Type B pancreatic cell (in vitro differentiated cells): Measurements from ENCODE around the gene ABI3BP. TPM values are rescaled to one million over a fixed set of nuclear protein-coding genes. Genes with fewer than 3 reads are reported as not detected.

Source experiments
- DNase-seq: peaks from one replicate; pipeline ENCODE4 v3.0.0; 2021; ENCODE audit warnings: mixed read lengths; ENCODE audit not compliant: unreplicated experiment; ENCODE audit errors: extremely low spot score
- H3K27ac Mint-ChIP-seq: 2 replicates; pipeline ENCODE4 v1.8.0; 2021; ENCODE audit warnings: mild to moderate bottlenecking, mixed read lengths
- H3K27me3 Mint-ChIP-seq: 2 replicates; pipeline ENCODE4 v1.8.0; 2021; ENCODE audit warnings: mixed read lengths
- H3K36me3 Mint-ChIP-seq: 2 replicates; pipeline ENCODE4 v1.8.0; 2021; ENCODE audit warnings: mixed read lengths
- H3K4me1 Mint-ChIP-seq: one replicate; pipeline ENCODE4 v1.8.0; 2021; ENCODE audit warnings: mixed read lengths; ENCODE audit not compliant: unreplicated experiment
- H3K4me3 Mint-ChIP-seq: 2 replicates; pipeline ENCODE4 v1.8.0; 2021; ENCODE audit warnings: mild to moderate bottlenecking, mixed read lengths
- H3K9me3 Mint-ChIP-seq: 2 replicates; pipeline ENCODE4 v1.8.0; 2021; ENCODE audit warnings: mixed read lengths
- total RNA-seq: library from RNA; stranded (reverse); gene quantifications from 2 replicates; pipeline ENCODE4 v1.2.1, GENCODE V29; 2021; ENCODE audit warnings: low replicate concordance
- TF ChIP-seq, protein P1 (sequence below): fragments of 200-600 bp; sonication (generic); conservative IDR thresholded peaks from 2 replicates; pipeline ENCODE4 v1.5.0; 2021; ENCODE audit warnings: antibody characterized with exemption, mild to moderate bottlenecking

ABI3BP gene
- total RNA-seq, 1 donor from 2014 or later: 7.3 TPM

DNA sequence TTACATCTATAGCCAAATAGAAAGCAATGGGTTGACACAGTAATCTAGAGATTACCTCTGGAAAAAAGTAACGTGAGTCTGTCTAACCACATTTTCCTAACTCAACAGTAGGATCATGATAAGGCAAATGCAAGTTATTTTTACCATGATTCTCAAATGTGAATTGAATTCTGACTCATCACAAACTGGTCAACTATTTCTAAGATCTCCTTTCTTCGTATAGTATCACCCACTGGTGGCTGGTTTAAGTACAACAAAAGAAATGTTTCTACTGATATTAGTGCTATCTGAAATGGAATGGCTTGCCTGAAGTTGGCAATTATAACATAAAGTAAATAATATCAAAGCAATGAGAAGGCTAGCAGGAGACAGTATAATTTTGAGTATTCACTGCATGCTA, 102.2 kb downstream of the ABI3BP start:
- Mint-ChIP-seq H3K27me3 (peaks cover 3% of the 10 kb centered on the region), H3K36me3 (no peaks in the 10 kb centered on the region), H3K9me3 (peaks cover 6% of the 10 kb centered on the region), H3K4me3 (no peak overlapping the region), H3K27ac (no peak overlapping the region), H3K4me1 (no peaks in the 10 kb centered on the region)
- DNase-seq: no peak
- TF ChIP-seq, protein P1, sequence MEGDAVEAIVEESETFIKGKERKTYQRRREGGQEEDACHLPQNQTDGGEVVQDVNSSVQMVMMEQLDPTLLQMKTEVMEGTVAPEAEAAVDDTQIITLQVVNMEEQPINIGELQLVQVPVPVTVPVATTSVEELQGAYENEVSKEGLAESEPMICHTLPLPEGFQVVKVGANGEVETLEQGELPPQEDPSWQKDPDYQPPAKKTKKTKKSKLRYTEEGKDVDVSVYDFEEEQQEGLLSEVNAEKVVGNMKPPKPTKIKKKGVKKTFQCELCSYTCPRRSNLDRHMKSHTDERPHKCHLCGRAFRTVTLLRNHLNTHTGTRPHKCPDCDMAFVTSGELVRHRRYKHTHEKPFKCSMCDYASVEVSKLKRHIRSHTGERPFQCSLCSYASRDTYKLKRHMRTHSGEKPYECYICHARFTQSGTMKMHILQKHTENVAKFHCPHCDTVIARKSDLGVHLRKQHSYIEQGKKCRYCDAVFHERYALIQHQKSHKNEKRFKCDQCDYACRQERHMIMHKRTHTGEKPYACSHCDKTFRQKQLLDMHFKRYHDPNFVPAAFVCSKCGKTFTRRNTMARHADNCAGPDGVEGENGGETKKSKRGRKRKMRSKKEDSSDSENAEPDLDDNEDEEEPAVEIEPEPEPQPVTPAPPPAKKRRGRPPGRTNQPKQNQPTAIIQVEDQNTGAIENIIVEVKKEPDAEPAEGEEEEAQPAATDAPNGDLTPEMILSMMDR: no peak

DNA sequence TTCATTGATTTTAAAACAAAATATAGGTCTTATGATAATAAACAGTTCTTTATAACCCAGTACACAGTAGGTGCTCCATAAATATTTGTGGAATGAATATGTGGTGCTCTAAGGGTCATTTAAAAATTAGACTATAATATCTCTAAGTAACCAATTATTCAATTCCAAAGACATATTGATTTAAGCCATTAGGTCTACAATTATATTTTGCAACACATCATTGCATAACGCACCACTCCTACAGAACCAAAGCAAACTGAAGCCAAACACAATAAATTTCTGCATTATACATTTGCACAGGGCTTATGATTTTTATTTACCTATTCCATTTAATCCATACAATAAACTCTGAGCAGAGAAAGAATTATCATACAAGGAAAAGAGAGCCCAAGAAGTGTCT, 104.3 kb downstream of the ABI3BP start:
- H3K27ac Mint-ChIP-seq: no peak overlapping the region
- peaks cover 4% of the 10 kb centered on the region for H3K9me3 Mint-ChIP-seq
- no peak overlapping the region for H3K4me3 Mint-ChIP-seq
- no peaks in the 10 kb centered on the region for H3K36me3 Mint-ChIP-seq
- H3K4me1 Mint-ChIP-seq: no peaks in the 10 kb centered on the region
- no peak for DNase-seq
- TF ChIP-seq, protein P1: no peak
- peaks cover 3% of the 10 kb centered on the region for H3K27me3 Mint-ChIP-seq

DNA sequence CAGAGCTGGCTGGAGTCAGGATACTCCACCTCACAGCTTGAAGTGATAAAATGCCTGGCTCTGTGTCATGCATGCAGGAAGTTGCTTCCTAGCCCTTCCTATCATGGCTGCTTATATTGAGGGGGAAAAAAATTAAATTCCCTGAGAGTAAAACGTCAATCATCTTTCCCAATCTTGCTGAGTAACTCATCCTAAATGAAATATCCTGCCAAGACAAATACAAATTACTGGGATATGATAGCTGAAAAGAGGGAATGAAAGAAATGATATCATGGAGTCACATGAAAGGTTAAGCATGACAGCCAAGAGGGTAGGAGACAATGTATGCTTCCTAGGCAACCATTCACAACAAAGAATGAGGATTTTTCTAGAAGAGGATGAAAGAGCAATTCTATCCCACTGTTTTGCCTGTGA, 110.6 kb downstream of the ABI3BP start:
- Mint-ChIP-seq H3K4me3 (no peak overlapping the region), H3K27ac (no peak overlapping the region), H3K36me3 (no peaks in the 10 kb centered on the region), H3K9me3 (no peaks in the 10 kb centered on the region), H3K27me3 (no peaks in the 10 kb centered on the region), H3K4me1 (no peaks in the 10 kb centered on the region)
- no peak for DNase-seq
- TF ChIP-seq, protein P1: no peak

DNA sequence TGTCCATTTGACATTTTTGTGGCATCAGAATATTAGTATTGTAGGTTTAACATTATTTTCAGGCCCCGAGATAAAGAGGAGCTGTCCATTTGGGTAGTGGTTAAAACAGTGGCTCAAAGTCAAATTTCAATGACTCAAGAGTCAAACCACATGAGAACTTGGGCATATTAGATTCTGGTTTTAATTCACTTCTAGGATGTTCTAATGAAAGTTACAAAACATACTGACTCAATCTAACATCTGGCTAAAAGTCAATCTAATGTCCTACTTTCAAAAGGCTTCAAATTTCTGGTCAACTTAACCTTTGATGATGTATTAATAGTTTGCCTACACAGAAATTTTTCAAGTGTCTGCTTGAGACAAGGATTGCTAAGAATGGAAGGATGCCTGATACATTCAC, 112.4 kb downstream of the ABI3BP start:
- H3K4me3 Mint-ChIP-seq: no peak overlapping the region
- H3K9me3 Mint-ChIP-seq: no peaks in the 10 kb centered on the region
- DNase-seq: no peak
- H3K36me3 Mint-ChIP-seq: no peaks in the 10 kb centered on the region
- H3K27ac Mint-ChIP-seq: no peak overlapping the region
- TF ChIP-seq, protein P1: no peak
- no peaks in the 10 kb centered on the region for H3K4me1 Mint-ChIP-seq
- no peaks in the 10 kb centered on the region for H3K27me3 Mint-ChIP-seq

DNA sequence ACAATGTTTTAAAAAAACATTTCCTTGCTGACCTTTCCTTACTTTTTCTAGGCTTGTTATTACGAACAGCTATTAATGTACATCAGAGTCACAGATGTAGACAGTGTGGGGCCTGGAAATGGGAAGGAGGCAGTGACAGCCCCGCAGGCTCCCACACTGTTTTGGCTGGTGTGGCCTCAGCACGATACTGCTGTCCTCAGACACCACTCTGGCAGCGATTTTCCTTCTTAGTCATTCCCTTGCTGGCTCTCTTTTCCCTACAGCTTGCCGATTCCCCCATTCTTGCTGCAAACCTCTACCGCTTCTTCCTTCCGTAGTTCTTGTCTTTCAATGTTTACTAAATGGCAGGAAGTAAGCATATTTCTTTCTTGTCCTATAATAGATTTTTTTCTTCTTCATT, 113.1 kb downstream of the ABI3BP start:
- TF ChIP-seq, protein P1: no peak
- H3K4me3 Mint-ChIP-seq: no peak overlapping the region
- H3K4me1 Mint-ChIP-seq: no peaks in the 10 kb centered on the region
- no peaks in the 10 kb centered on the region for H3K9me3 Mint-ChIP-seq
- no peak for DNase-seq
- no peaks in the 10 kb centered on the region for H3K36me3 Mint-ChIP-seq
- H3K27ac Mint-ChIP-seq: no peak overlapping the region
- no peaks in the 10 kb centered on the region for H3K27me3 Mint-ChIP-seq

DNA sequence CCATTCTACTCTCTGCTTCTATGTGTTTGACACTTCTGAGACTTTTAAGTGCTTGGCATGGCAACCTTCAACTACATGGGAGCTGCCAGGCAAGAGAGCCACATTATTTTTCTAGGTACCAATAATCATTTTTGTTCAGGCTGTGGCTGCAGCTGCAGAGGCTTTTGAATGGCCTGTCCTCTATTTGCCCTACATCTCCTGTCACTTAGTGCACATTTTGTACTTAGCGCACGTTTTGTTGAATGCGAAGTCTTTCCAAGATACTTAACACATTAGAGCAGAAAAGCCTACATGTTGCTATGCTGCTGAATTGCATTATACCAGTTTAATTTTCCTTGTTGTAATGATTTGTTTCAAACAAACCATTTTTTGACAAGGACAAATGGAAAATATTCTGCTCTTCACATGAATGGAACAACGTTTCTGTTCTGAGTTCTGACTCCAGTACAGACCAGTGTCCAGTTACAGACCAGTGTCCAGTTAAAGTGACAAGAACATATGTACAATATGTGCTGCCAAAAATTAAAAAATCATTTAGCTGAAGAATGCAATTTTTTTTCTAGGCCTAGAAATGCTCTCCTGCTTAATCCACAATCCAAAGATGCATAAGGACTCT, 113.9 kb downstream of the ABI3BP start:
- H3K27ac Mint-ChIP-seq: no peak overlapping the region
- TF ChIP-seq, protein P1: no peak
- no peaks in the 10 kb centered on the region for H3K9me3 Mint-ChIP-seq
- no peaks in the 10 kb centered on the region for H3K4me1 Mint-ChIP-seq
- H3K27me3 Mint-ChIP-seq: no peaks in the 10 kb centered on the region
- H3K36me3 Mint-ChIP-seq: no peaks in the 10 kb centered on the region
- H3K4me3 Mint-ChIP-seq: no peak overlapping the region
- DNase-seq: no peak
